ENCODE measurements around the gene LGR4.
A peak's percentile ranks its signal among the peaks of the same experiment; 100 is the strongest.

LGR4 gene

GRCh38 chr11:27471589-27472397 is 797 bp downstream of the LGR4 start:
- no peaks in the 10 kb centered on the region for H3K36me3 ChIP-seq
- no peak overlapping the region for H3K27ac ChIP-seq
- H3K9me3 ChIP-seq: no peaks in the 10 kb centered on the region
- H3K4me3 ChIP-seq (ENCODE audit: low read depth in 1 of 2, low read length in 1 of 2): peak overlapping the region; percentile 52 to 58
- peaks cover 45% of the 10 kb centered on the region for H3K27me3 ChIP-seq
- TF ChIP-seq, protein P1, sequence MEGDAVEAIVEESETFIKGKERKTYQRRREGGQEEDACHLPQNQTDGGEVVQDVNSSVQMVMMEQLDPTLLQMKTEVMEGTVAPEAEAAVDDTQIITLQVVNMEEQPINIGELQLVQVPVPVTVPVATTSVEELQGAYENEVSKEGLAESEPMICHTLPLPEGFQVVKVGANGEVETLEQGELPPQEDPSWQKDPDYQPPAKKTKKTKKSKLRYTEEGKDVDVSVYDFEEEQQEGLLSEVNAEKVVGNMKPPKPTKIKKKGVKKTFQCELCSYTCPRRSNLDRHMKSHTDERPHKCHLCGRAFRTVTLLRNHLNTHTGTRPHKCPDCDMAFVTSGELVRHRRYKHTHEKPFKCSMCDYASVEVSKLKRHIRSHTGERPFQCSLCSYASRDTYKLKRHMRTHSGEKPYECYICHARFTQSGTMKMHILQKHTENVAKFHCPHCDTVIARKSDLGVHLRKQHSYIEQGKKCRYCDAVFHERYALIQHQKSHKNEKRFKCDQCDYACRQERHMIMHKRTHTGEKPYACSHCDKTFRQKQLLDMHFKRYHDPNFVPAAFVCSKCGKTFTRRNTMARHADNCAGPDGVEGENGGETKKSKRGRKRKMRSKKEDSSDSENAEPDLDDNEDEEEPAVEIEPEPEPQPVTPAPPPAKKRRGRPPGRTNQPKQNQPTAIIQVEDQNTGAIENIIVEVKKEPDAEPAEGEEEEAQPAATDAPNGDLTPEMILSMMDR (IDR thresholded peaks at IDR 0.05): no peak
- peaks cover 14 to 24% of the 10 kb centered on the region in 2 experiments for H3K4me1 ChIP-seq (ENCODE audit: control insufficient read depth in 1 of 2, insufficient read depth in 1 of 2, low read depth in 1 of 2, low read length in 1 of 2)

GRCh38 chr11:27470826-27471588 is 1.6 kb downstream of the LGR4 start:
- no peak overlapping the region for H3K27ac ChIP-seq
- TF ChIP-seq, protein P1 (IDR thresholded peaks at IDR 0.05): no peak

GRCh38 chr11:27470166-27470565 is 2.4 kb downstream of the LGR4 start:
- Histone ChIP-seq H3K4me3 (ENCODE audit: low read depth in 1 of 2, low read length in 1 of 2) (no peak overlapping the region), H3K27ac (no peak overlapping the region), H3K36me3 (no peaks in the 10 kb centered on the region), H3K4me1 (ENCODE audit: control insufficient read depth in 1 of 2, insufficient read depth in 1 of 2, low read depth in 1 of 2, low read length in 1 of 2) (peaks cover 14 to 24% of the 10 kb centered on the region in 2 experiments), H3K9me3 (no peaks in the 10 kb centered on the region), H3K27me3 (peaks cover 45% of the 10 kb centered on the region)
- TF ChIP-seq, protein P1 (IDR thresholded peaks at IDR 0.05): no peak

More at GRCh38 chr11:27470826-27471588, 1.6 kb downstream of the LGR4 start:
- Histone ChIP-seq H3K36me3 (no peaks in the 10 kb centered on the region), H3K4me3 (ENCODE audit: low read depth in 1 of 2, low read length in 1 of 2) (peak overlapping the region; percentile 39 to 58), H3K27me3 (peaks cover 45% of the 10 kb centered on the region), H3K4me1 (ENCODE audit: control insufficient read depth in 1 of 2, insufficient read depth in 1 of 2, low read depth in 1 of 2, low read length in 1 of 2) (peaks cover 14 to 24% of the 10 kb centered on the region in 2 experiments), H3K9me3 (no peaks in the 10 kb centered on the region)

GRCh38 chr11:27468995-27469695 is 3.4 kb downstream of the LGR4 start:
- Histone ChIP-seq H3K4me3 (ENCODE audit: low read depth in 1 of 2, low read length in 1 of 2) (no peak overlapping the region), H3K36me3 (no peaks in the 10 kb centered on the region), H3K27me3 (peaks cover 45% of the 10 kb centered on the region), H3K4me1 (ENCODE audit: control insufficient read depth in 1 of 2, insufficient read depth in 1 of 2, low read depth in 1 of 2, low read length in 1 of 2) (peaks cover 14 to 24% of the 10 kb centered on the region in 2 experiments), H3K27ac (no peak overlapping the region), H3K9me3 (no peaks in the 10 kb centered on the region)
- TF ChIP-seq, protein P1 (IDR thresholded peaks at IDR 0.05): no peak

DNA sequence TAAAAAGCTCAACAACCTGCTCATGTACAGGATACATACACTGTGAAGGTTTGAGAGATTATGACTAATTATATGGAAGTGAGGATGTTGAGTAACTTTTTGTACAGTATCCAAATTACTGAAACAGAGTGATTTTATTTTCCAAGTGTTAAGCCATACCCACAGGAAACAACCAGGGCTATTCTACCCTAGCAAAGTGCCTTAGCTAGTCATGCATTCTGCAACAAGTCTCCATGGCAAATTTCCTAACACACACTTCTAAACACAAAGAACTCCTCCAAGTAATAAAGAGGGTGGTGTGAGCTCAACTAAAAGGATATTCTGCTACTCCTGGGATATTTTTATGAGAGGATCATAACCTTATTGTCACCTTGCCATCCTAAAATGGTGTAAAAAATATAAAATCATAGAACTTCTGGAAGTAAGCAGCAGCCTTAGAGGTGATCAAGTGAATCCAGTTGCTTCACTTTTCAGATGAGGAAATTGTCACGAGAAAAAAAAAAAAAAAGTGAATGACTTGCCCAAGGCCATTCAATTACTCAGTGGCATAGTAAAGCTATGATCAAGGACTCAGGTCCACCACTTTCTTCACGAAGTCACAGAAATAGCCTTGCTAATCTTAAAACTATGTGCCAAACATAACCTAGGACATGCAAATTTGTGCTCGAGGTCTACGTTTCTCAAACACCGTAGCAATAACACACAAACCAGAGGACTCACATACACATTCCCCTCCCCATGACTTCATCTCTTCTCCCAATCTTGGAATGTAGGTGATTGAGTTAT is 4.2 kb downstream of the LGR4 start:
- H3K27ac ChIP-seq: no peak overlapping the region
- TF ChIP-seq, protein P1 (IDR thresholded peaks at IDR 0.05): no peak

More for the DNA sequence above, 4.2 kb downstream of the LGR4 start:
- no peaks in the 10 kb centered on the region for H3K9me3 ChIP-seq
- peaks cover 14 to 24% of the 10 kb centered on the region in 2 experiments for H3K4me1 ChIP-seq (ENCODE audit: control insufficient read depth in 1 of 2, insufficient read depth in 1 of 2, low read depth in 1 of 2, low read length in 1 of 2)
- no peak overlapping the region for H3K4me3 ChIP-seq (ENCODE audit: low read depth in 1 of 2, low read length in 1 of 2)
- H3K27me3 ChIP-seq: peaks cover 40% of the 10 kb centered on the region
- no peaks in the 10 kb centered on the region for H3K36me3 ChIP-seq

All from neutrophil (primary cell).